Colonic mucosa (tissue), 4 donors: ENCODE data around the gene CIAO1. TPM values are rescaled to one million over a fixed set of nuclear protein-coding genes. Genes with fewer than 3 reads are reported as not detected.
"Not testable (repeated sequence)": the region's sequence is repeated elsewhere in the genome, so short reads cannot be mapped to it uniquely, and the experiment has no call there.

Experiments used
- DNase-seq: peaks from one replicate; pipeline ENCODE4 v3.0.0-alpha.2; 2020
- H3K27ac ChIP-seq: fragments of 200-600 bp; one replicate; pipeline ENCODE4 v1.8.0; 2021
- H3K27me3 ChIP-seq: fragments of 200-600 bp; one replicate; pipeline ENCODE4 v1.8.0; 2021
- H3K36me3 ChIP-seq: fragments of 200-600 bp; one replicate; pipeline ENCODE4 v1.8.0; 2021
- H3K4me1 ChIP-seq: fragments of 200-600 bp; one replicate; pipeline ENCODE4 v1.8.0; 2021; ENCODE audit warnings: mild to moderate bottlenecking
- H3K4me3 ChIP-seq: fragments of 200-600 bp; one replicate; pipeline ENCODE4 v1.8.0; 2021
- H3K9ac ChIP-seq, 2 donors: one replicate each; pipeline ENCODE4 v1.7.0; 2013; ENCODE audit warnings: control low read depth in 2 of 2, low read depth in 2 of 2, low read length in 2 of 2
- H3K9me3 ChIP-seq: fragments of 200-600 bp; one replicate; pipeline ENCODE4 v1.8.0; 2021
- intact Hi-C: fragments of 100-400 bp; cut with DNase I; formaldehyde crosslinking; loops from one replicate; pipeline ENCODE4 v1.14.1; 2022
- total RNA-seq, 2 donors: library from RNA; stranded (reverse); fragmentation: NEBNext Ultra II Directional in 1 of 2; extraction: Animal tissue kit (Norgen Biotek cat#: 25700) in 1 of 2; gene quantifications; one replicate each; pipeline ENCODE4 v1.2.1, GENCODE V29; 2021
- TF ChIP-seq, protein P1 (sequence below): fragments of 200-600 bp; IDR thresholded peaks from one replicate; pipeline ENCODE4 v1.8.0; 2022; ENCODE audit warnings: antibody characterized with exemption, mild to moderate bottlenecking
- donor health status: healthy.
- donor health status: DM: no; HTN: no; CAD: no.
- donor health status: DM: no; HTN: no; CAD: no.

CIAO1 gene
- total RNA-seq, 2 donors from 2014 or later: 56.0 to 75.5 TPM

- Histone ChIP-seq H3K27ac (no peak overlapping the region), H3K9me3 (no peaks in the 10 kb centered on the region), H3K4me3 (no peak overlapping the region), H3K9ac (no peak overlapping the region), H3K4me1 (no peaks in the 10 kb centered on the region), H3K27me3 (no peaks in the 10 kb centered on the region), H3K36me3 (peaks cover 80% of the 10 kb centered on the region)
- intact Hi-C loops: no loop called here
- no peak for DNase-seq
- TF ChIP-seq, protein P1, sequence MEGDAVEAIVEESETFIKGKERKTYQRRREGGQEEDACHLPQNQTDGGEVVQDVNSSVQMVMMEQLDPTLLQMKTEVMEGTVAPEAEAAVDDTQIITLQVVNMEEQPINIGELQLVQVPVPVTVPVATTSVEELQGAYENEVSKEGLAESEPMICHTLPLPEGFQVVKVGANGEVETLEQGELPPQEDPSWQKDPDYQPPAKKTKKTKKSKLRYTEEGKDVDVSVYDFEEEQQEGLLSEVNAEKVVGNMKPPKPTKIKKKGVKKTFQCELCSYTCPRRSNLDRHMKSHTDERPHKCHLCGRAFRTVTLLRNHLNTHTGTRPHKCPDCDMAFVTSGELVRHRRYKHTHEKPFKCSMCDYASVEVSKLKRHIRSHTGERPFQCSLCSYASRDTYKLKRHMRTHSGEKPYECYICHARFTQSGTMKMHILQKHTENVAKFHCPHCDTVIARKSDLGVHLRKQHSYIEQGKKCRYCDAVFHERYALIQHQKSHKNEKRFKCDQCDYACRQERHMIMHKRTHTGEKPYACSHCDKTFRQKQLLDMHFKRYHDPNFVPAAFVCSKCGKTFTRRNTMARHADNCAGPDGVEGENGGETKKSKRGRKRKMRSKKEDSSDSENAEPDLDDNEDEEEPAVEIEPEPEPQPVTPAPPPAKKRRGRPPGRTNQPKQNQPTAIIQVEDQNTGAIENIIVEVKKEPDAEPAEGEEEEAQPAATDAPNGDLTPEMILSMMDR: no peak
These were observed 21.3 kb downstream of the CIAO1 start for GRCh38 chr2:96287273-96287856.

GRCh38 chr2:96291751-96292150 is 25.7 kb downstream of the CIAO1 start:
- no peak overlapping the region for H3K4me3 ChIP-seq
- H3K4me1 ChIP-seq: no peaks in the 10 kb centered on the region
- intact Hi-C loops: no loop called here
- no peak overlapping the region for H3K9ac ChIP-seq
- DNase-seq: no peak
- H3K27ac ChIP-seq: no peak overlapping the region
- TF ChIP-seq, protein P1: no peak
- H3K27me3 ChIP-seq: no peaks in the 10 kb centered on the region
- no peaks in the 10 kb centered on the region for H3K9me3 ChIP-seq
- peaks cover 66% of the 10 kb centered on the region for H3K36me3 ChIP-seq

DNA sequence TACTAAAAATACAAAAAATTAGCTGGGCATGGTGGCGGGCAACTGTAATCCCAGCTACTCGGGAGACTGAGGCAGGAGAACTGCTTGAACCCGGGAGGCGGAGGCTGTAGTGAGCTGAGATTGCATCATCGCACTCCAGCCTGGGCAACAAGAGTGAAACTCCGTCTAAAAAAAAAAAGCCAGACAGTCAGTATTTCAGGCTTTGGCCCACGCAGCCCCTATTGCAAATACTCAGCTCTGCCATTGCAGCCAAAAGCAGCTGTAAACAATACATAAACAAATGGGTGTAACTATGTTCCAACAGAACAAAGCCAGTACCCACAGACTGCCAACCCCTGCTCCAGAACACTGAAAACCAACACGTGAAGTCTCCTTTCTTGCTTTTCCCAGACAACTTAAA is 28.2 kb downstream of the CIAO1 start:
- H3K4me1 ChIP-seq, H3K9ac ChIP-seq, H3K4me3 ChIP-seq, intact Hi-C loops, H3K27ac ChIP-seq, H3K27me3 ChIP-seq, DNase-seq, H3K9me3 ChIP-seq: not testable (repeated sequence)
- H3K36me3 ChIP-seq: peaks cover 52% of the 10 kb centered on the region

DNA sequence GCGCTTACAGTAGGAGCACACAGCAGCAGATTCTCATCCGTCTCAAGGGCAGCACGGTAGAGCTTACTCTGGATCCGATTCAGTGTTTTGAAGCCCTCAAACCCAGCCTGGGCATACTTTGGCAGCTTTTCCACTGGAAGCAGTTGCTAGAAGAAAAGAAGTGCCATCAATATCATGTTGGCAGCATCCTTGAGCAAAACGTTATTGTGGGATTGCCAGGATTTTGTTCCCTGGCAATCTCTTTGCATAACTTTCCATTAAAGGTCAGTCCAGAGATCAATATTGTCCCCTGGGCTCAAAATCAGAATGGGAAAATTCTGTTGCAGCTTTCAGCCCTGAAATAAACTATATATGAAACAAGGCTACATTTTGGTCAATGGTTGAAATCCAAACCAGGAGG is 30.9 kb downstream of the CIAO1 start:
- Histone ChIP-seq H3K27me3 (no peaks in the 10 kb centered on the region), H3K36me3 (peaks cover 37% of the 10 kb centered on the region), H3K9me3 (no peaks in the 10 kb centered on the region), H3K4me3 (no peak overlapping the region), H3K27ac (no peak overlapping the region), H3K9ac (no peak overlapping the region), H3K4me1 (no peaks in the 10 kb centered on the region)
- TF ChIP-seq, protein P1: no peak
- intact Hi-C loops: no loop called here
- no peak for DNase-seq

- DNase-seq: no peak
- TF ChIP-seq, protein P1: no peak
- H3K4me1 ChIP-seq: peaks cover 12% of the 10 kb centered on the region
- intact Hi-C loops: loop anchor here (5.0 kb wide), 1 partner anchor 35 kb away; the partner anchor contains the start of genes CIAO1 and TMEM127
- no peaks in the 10 kb centered on the region for H3K9me3 ChIP-seq
- no peak overlapping the region for H3K4me3 ChIP-seq
- H3K36me3 ChIP-seq: peaks cover 32% of the 10 kb centered on the region
- no peaks in the 10 kb centered on the region for H3K27me3 ChIP-seq
- H3K9ac ChIP-seq: no peak overlapping the region
- H3K27ac ChIP-seq: no peak overlapping the region
These were observed 35.8 kb downstream of the CIAO1 start for GRCh38 chr2:96301865-96302264.

DNA sequence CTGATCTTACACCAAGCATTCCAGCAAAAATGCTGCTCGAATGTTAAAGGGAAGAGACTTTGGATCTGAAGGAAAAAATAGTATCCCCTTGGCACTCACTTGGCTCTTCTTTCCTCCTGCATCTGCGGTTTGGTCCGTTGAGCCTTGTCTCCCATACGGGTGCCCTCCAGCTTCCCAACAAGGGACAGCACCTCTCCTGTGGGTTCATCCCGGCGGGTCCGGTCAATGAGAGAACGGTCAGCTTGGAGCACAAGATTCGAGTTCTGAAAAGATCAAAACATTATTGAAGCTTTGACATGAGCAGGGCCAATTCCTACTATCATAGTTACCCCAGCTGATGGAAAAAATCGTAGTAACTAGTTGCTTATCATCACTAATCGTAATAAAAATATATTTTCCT is 38.6 kb downstream of the CIAO1 start:
- Histone ChIP-seq H3K4me3 (peak overlapping the region; percentile 72), H3K4me1 (peaks cover 12% of the 10 kb centered on the region), H3K27me3 (no peaks in the 10 kb centered on the region), H3K27ac (peak overlapping the region; percentile 71), H3K9me3 (no peaks in the 10 kb centered on the region), H3K9ac (peak overlapping the region; percentile 71 to 95), H3K36me3 (peaks cover 21% of the 10 kb centered on the region)
- no peak for DNase-seq
- intact Hi-C loops: loop anchor here (5.0 kb wide), 1 partner anchor 37 kb away; the partner anchor contains the start of genes CIAO1 and TMEM127
- TF ChIP-seq, protein P1: no peak
